OCI-M2 (cell line): ENCODE measurements around the gene PVALB.

Source experiments
- DNase-seq: peaks from one replicate; lab custom pipeline; 2025; ENCODE audit not compliant: unreplicated experiment; lab: John Stamatoyannopoulos, UW

Gene PVALB

GRCh38 chr22:36846949-36847348, 30.1 kb upstream of the PVALB start:
- DNase-seq: no peak

GRCh38 chr22:36846271-36846670, 29.4 kb upstream of the PVALB start:
- no peak for DNase-seq

- DNase-seq: no peak
Observed at GRCh38 chr22:36840106-36840505, 23.3 kb upstream of the PVALB start.

- no peak for DNase-seq
Observed at GRCh38 chr22:36839356-36840073, 22.7 kb upstream of the PVALB start.

- DNase-seq: no peak
Observed at GRCh38 chr22:36838119-36839030, 21.5 kb upstream of the PVALB start.

GRCh38 chr22:36835903-36836302, 19.1 kb upstream of the PVALB start:
- no peak for DNase-seq

GRCh38 chr22:36833073-36833472, 16.2 kb upstream of the PVALB start:
- DNase-seq: no peak

- no peak for DNase-seq
Observed at GRCh38 chr22:36831717-36832116, 14.9 kb upstream of the PVALB start.

- no peak for DNase-seq
Observed at GRCh38 chr22:36831206-36831605, 14.4 kb upstream of the PVALB start.

GRCh38 chr22:36830601-36831000, 13.8 kb upstream of the PVALB start:
- no peak for DNase-seq

- DNase-seq: no peak
Observed at GRCh38 chr22:36829370-36830002, 12.7 kb upstream of the PVALB start.

- no peak for DNase-seq
Observed at GRCh38 chr22:36828815-36829214, 12.0 kb upstream of the PVALB start.

- DNase-seq: no peak
Observed at GRCh38 chr22:36826262-36826661, 9.4 kb upstream of the PVALB start.

GRCh38 chr22:36824655-36825054, 7.8 kb upstream of the PVALB start:
- DNase-seq: no peak

- no peak for DNase-seq
Observed at GRCh38 chr22:36823186-36823839, 6.5 kb upstream of the PVALB start.

GRCh38 chr22:36822581-36822980, 5.7 kb upstream of the PVALB start:
- no peak for DNase-seq

GRCh38 chr22:36819112-36819511, 2.3 kb upstream of the PVALB start:
- DNase-seq: no peak

GRCh38 chr22:36818010-36818642, 1.3 kb upstream of the PVALB start:
- no peak for DNase-seq

GRCh38 chr22:36817525-36817848, 652 bp upstream of the PVALB start:
- DNase-seq: no peak

- DNase-seq: no peak
Observed at GRCh38 chr22:36816339-36816635, 548 bp downstream of the PVALB start.
